GM23338 (cell line): ENCODE results near the gene MYOCD. TPM values are rescaled to one million over a fixed set of nuclear protein-coding genes. Genes with fewer than 3 reads are reported as not detected.

ENCODE experiments used
- ATAC-seq: fragments of 200-7000 bp; cut with Tn5 transposase; 3 replicates; pipeline ENCODE4 v1.9.1; 2020
- DNase-seq: peaks from one replicate; pipeline ENCODE4 v3.0.0-alpha.2; 2015; ENCODE audit warnings: low spot score
- H2AFZ ChIP-seq: fragments of 200-600 bp; sonication (generic); 2 replicates; pipeline ENCODE4 v1.8.0; 2016; ENCODE audit warnings: antibody characterized with exemption, mild to moderate bottlenecking, moderate library complexity
- H3F3A ChIP-seq: fragments of 200-600 bp; sonication (generic); replicated peaks from 2 replicates; pipeline ENCODE4 v1.8.0; 2017; ENCODE audit warnings: antibody characterized with exemption, mixed run types, low read depth
- H3K27ac ChIP-seq: fragments of 200-600 bp; sonication (generic); 2 replicates; pipeline ENCODE4 v1.6.1; 2016; ENCODE audit warnings: low read depth
- H3K27me3 ChIP-seq: fragments of 200-600 bp; sonication (generic); 2 replicates; pipeline ENCODE4 v1.8.0; 2016; ENCODE audit warnings: mild to moderate bottlenecking, mixed run types, moderate library complexity; ENCODE audit not compliant: insufficient read depth
- H3K36me3 ChIP-seq: fragments of 200-600 bp; sonication (generic); 2 replicates; pipeline ENCODE4 v1.8.0; 2016; ENCODE audit warnings: mild to moderate bottlenecking; ENCODE audit not compliant: insufficient read depth
- H3K4me1 ChIP-seq: fragments of 200-600 bp; sonication (generic); 2 replicates; pipeline ENCODE4 v1.8.0; 2016; ENCODE audit warnings: mild to moderate bottlenecking, moderate library complexity; ENCODE audit not compliant: insufficient read depth
- H3K4me2 ChIP-seq: fragments of 200-600 bp; sonication (generic); 2 replicates; pipeline ENCODE4 v1.7.1; 2017; ENCODE audit warnings: mixed run types
- H3K4me3 ChIP-seq: fragments of 200-600 bp; sonication (generic); 2 replicates; pipeline ENCODE4 v1.6.1; 2016; ENCODE audit warnings: mixed run types
- H3K79me2 ChIP-seq: fragments of 200-600 bp; sonication (generic); replicated peaks from 2 replicates; pipeline ENCODE4 v1.8.0; 2017; ENCODE audit warnings: mild to moderate bottlenecking; ENCODE audit not compliant: insufficient read depth
- H3K9me2 ChIP-seq: fragments of 200-600 bp; sonication (generic); 2 replicates; pipeline ENCODE4 v1.8.0; 2017; ENCODE audit not compliant: insufficient read depth
- H4K20me1 ChIP-seq: fragments of 200-600 bp; sonication (generic); replicated peaks from 2 replicates; pipeline ENCODE4 v1.8.0; 2017; ENCODE audit warnings: mild to moderate bottlenecking; ENCODE audit not compliant: insufficient read depth
- H3K27ac Mint-ChIP-seq: 2 replicates; pipeline ENCODE4 v1.8.0; 2020; ENCODE audit warnings: inconsistent platforms, mild to moderate bottlenecking, moderate library complexity, mixed read lengths
- H3K27me3 Mint-ChIP-seq: 3 replicates; pipeline ENCODE4 v1.8.0; 2022; ENCODE audit warnings: low read depth, mild to moderate bottlenecking, moderate library complexity, mixed read lengths, inconsistent platforms; ENCODE audit not compliant: insufficient read depth, poor library complexity
- H3K36me3 Mint-ChIP-seq: 3 replicates; pipeline ENCODE4 v1.8.0; 2021; ENCODE audit warnings: low read depth, mild to moderate bottlenecking, inconsistent platforms, moderate library complexity, mixed read lengths
- H3K4me1 Mint-ChIP-seq: 3 replicates; pipeline ENCODE4 v1.8.0; 2020; ENCODE audit warnings: mild to moderate bottlenecking, inconsistent platforms, mixed read lengths
- H3K4me3 Mint-ChIP-seq: 3 replicates; pipeline ENCODE4 v1.8.0; 2021; ENCODE audit warnings: moderate library complexity, mild to moderate bottlenecking, inconsistent platforms, mixed read lengths
- H3K9me3 Mint-ChIP-seq: 3 replicates; pipeline ENCODE4 v1.8.0; 2020; ENCODE audit warnings: moderate library complexity, mild to moderate bottlenecking, inconsistent platforms, mixed read lengths
- CREB1 ChIP-seq: fragments of 250-450 bp; sonication (Bioruptor Pico); IDR thresholded peaks from 2 replicates; pipeline ENCODE4 v1.5.0; 2020; ENCODE audit warnings: low read depth, mild to moderate bottlenecking, moderate library complexity
- ETS1 ChIP-seq: IDR thresholded peaks from 2 replicates; pipeline ENCODE4 v1.6.1; 2016; ENCODE audit warnings: antibody characterized with exemption
- EZH2 ChIP-seq: fragments of 200-600 bp; sonication (generic); IDR thresholded peaks from one replicate; pipeline ENCODE4 v1.8.0; 2017; ENCODE audit warnings: antibody characterized with exemption, mild to moderate bottlenecking, low read depth; ENCODE audit not compliant: unreplicated experiment
- EZH2phosphoT487 ChIP-seq: fragments of 200-600 bp; sonication (generic); IDR thresholded peaks from one replicate; pipeline ENCODE4 v1.8.1; 2018; ENCODE audit warnings: antibody characterized with exemption; ENCODE audit not compliant: unreplicated experiment
- JUNB ChIP-seq: IDR thresholded peaks from one replicate; pipeline ENCODE4 v1.6.1; 2016; ENCODE audit warnings: antibody characterized with exemption; ENCODE audit not compliant: unreplicated experiment
- NANOG ChIP-seq: IDR thresholded peaks from 2 replicates; pipeline ENCODE4 v1.6.1; 2016; ENCODE audit warnings: antibody characterized with exemption, borderline replicate concordance
- POLR2AphosphoS5 ChIP-seq: IDR thresholded peaks from 2 replicates; pipeline ENCODE4 v1.6.1; 2016; ENCODE audit warnings: antibody characterized with exemption, low read depth
- REST ChIP-seq: IDR thresholded peaks from one replicate; pipeline ENCODE4 v1.6.1; 2018; ENCODE audit warnings: antibody characterized with exemption; ENCODE audit not compliant: unreplicated experiment
- STAT1 ChIP-seq: IDR thresholded peaks from one replicate; pipeline ENCODE4 v1.6.1; 2016; ENCODE audit warnings: antibody characterized with exemption; ENCODE audit not compliant: unreplicated experiment
- ZNF114 ChIP-seq: fragments of 250-450 bp; sonication (Bioruptor Pico); IDR thresholded peaks from 2 replicates; pipeline ENCODE4 v1.5.0; 2020; ENCODE audit warnings: mild to moderate bottlenecking, moderate library complexity
- ZNF331 ChIP-seq: fragments of 250-450 bp; sonication (Bioruptor Pico); IDR thresholded peaks from 2 replicates; pipeline ENCODE4 v1.5.0; 2020; ENCODE audit warnings: low read depth, mild to moderate bottlenecking, moderate library complexity
- ZNF462 ChIP-seq: fragments of 250-450 bp; sonication (Bioruptor Pico); IDR thresholded peaks from 2 replicates; pipeline ENCODE4 v1.5.0; 2020; ENCODE audit warnings: mild to moderate bottlenecking, moderate library complexity
- polyA plus RNA-seq: library from polyadenylated mRNA; unstranded; fragments of >200 nt; fragmentation: Nextera tagmentation; extraction: Ambion mirVana; gene quantifications from 2 replicates; pipeline ENCODE4 v1.2.1, GENCODE V29; 2016
- total RNA-seq: library from RNA; depleted of rRNA; stranded (reverse); fragments of >200 nt; shearing (Covaris generic); gene quantifications from 2 replicates; pipeline ENCODE4 v1.2.3, GENCODE V29; 2014

MYOCD gene
- total and polyA plus RNA-seq, 2 experiments from 2014 or later: 0.80 to 2.4 TPM

GRCh38 chr17:12664252-12664651, 1.4 kb upstream of the MYOCD start:
- peak overlapping the region; percentile 98; the same call in 1 of the 2 replicates for H3K4me2 ChIP-seq

More at GRCh38 chr17:12664252-12664651, 1.4 kb upstream of the MYOCD start:
- Mint-ChIP-seq H3K9me3 (no peaks in the 10 kb centered on the region), H3K4me3 (peak overlapping the region; percentile 83), H3K27ac (no peak overlapping the region), H3K27me3 (peaks cover 22% of the 10 kb centered on the region), H3K4me1 (peaks cover 5% of the 10 kb centered on the region; the same call in 2 of the 3 replicates), H3K36me3 (no peaks in the 10 kb centered on the region)
- H3K4me1 ChIP-seq: no peaks in the 10 kb centered on the region
- no peaks in the 10 kb centered on the region for H4K20me1 ChIP-seq
- H2AFZ ChIP-seq: no peak overlapping the region
- ATAC-seq (no peak), DNase-seq (no peak)
- H3K9me2 ChIP-seq: peaks cover 7% of the 10 kb centered on the region; the same call in 1 of the 2 replicates
- H3F3A ChIP-seq: no peaks in the 10 kb centered on the region
- 0 out of 2 replicates have a peak overlapping the region, but pooled peaks have one; percentile 83 for H3K4me3 ChIP-seq
- no peaks in the 10 kb centered on the region for H3K36me3 ChIP-seq
- H3K27ac ChIP-seq: no peak overlapping the region
- peaks cover 34% of the 10 kb centered on the region for H3K27me3 ChIP-seq
- TF ChIP-seq NANOG (no peak), ETS1 (no peak), ZNF462 (CRISPR knock-in tag) (no peak), EZH2phosphoT487 (no peak), STAT1 (no peak), CREB1 (no peak), POLR2AphosphoS5 (no peak), ZNF114 (CRISPR knock-in tag) (no peak), EZH2 (no peak), ZNF331 (CRISPR knock-in tag) (no peak), JUNB (no peak), REST (no peak)
- no peaks in the 10 kb centered on the region for H3K79me2 ChIP-seq
